NCI-H1694 treated with DMSO at 0.1 percent for 48 hours (cell line): ENCODE measurements around the gene CACNA1S.

Source experiments
- DNase-seq: peaks from one replicate; lab custom pipeline; 2025; lab: John Stamatoyannopoulos, UW

CACNA1S gene

GRCh38 chr1:201112173-201112731, at the start of gene CACNA1S:
TSS of gene CACNA1S (minus strand) at chr1:201112426. CDS start at chr1:201112339, 87 bp downstream.
- DNase-seq, result no peak

GRCh38 chr1:201157949-201158348, 45.7 kb upstream of the CACNA1S start:
- DNase-seq, result no peak

GRCh38 chr1:201156819-201157218, 44.6 kb upstream of the CACNA1S start:
- no peak for DNase-seq

- DNase-seq, result no peak
Measured at GRCh38 chr1:201156346-201156745, 44.1 kb upstream of the CACNA1S start.

GRCh38 chr1:201155354-201155753, 43.1 kb upstream of the CACNA1S start:
- no peak for DNase-seq

GRCh38 chr1:201154389-201155165, 42.4 kb upstream of the CACNA1S start, which contains the start of gene TMEM9:
TSS of gene TMEM9 (minus strand) at chr1:201154474. CDS start at chr1:201153923, 551 bp downstream.
- peak; percentile 92 for DNase-seq

- DNase-seq, result no peak
Measured at GRCh38 chr1:201153474-201154388, 41.5 kb upstream of the CACNA1S start.

GRCh38 chr1:201149400-201149799, 37.2 kb upstream of the CACNA1S start:
- DNase-seq, result peak; percentile 44

- DNase-seq, result no peak
Measured at GRCh38 chr1:201147396-201148015, 35.3 kb upstream of the CACNA1S start.

- DNase-seq, result no peak
Measured at GRCh38 chr1:201146626-201147390, 34.6 kb upstream of the CACNA1S start.

GRCh38 chr1:201145816-201146215, 33.6 kb upstream of the CACNA1S start:
- no peak for DNase-seq

- DNase-seq, result no peak
Measured at GRCh38 chr1:201145132-201145531, 32.9 kb upstream of the CACNA1S start.

GRCh38 chr1:201144701-201145100, 32.5 kb upstream of the CACNA1S start:
- DNase-seq, result no peak

GRCh38 chr1:201143726-201144635, 31.8 kb upstream of the CACNA1S start:
- DNase-seq, result no peak

- no peak for DNase-seq
Measured at GRCh38 chr1:201142849-201143725, 30.9 kb upstream of the CACNA1S start.

GRCh38 chr1:201142011-201142848, 30.0 kb upstream of the CACNA1S start:
- peak; percentile 34 for DNase-seq

- no peak for DNase-seq
Measured at GRCh38 chr1:201141418-201141817, 29.2 kb upstream of the CACNA1S start.

- no peak for DNase-seq
Measured at GRCh38 chr1:201140941-201141260, 28.7 kb upstream of the CACNA1S start.
